Heart left ventricle (tissue), 16 donors: ENCODE results near the gene PTPRE. TPM values are rescaled to one million over a fixed set of nuclear protein-coding genes. Genes with fewer than 3 reads are reported as not detected.

Source experiments
- ATAC-seq, 4 donors: fragments of 200-7000 bp; cut with Tn5 transposase; one replicate each; pipeline ENCODE4 v1.9.1; 2020 to 2022; ENCODE audit warnings: moderate library complexity in 4 of 4, mild to moderate bottlenecking in 3 of 4, moderate number of reproducible peaks in 1 of 4
- DNase-seq, 5 donors: peaks; one replicate each; pipeline ENCODE4 v3.0.0-alpha.2; 2020
- H3K27ac ChIP-seq, 12 donors: fragments of 200-600 bp; sonication (generic) in 4 of 12; one replicate each; pipeline versions ENCODE4 v1.5.0 to v1.8.0; 2016 to 2022; ENCODE audit warnings: mild to moderate bottlenecking in 2 of 12
- H3K27me3 ChIP-seq, 9 donors: fragments of 200-600 bp; sonication (generic) in 2 of 9; one replicate each; pipeline versions ENCODE4 v1.5.1 to v1.8.0; 2016 to 2022; ENCODE audit warnings: mild to moderate bottlenecking in 3 of 9
- H3K36me3 ChIP-seq, 9 donors: fragments of 200-600 bp; sonication (generic) in 2 of 9; one replicate each; pipeline versions ENCODE4 v1.5.0 to v1.8.0; 2018 to 2022; ENCODE audit warnings: mild to moderate bottlenecking in 2 of 9
- H3K4me1 ChIP-seq, 12 donors: fragments of 200-600 bp; sonication (generic) in 4 of 12; one replicate each; pipeline versions ENCODE4 v1.5.0 to v1.8.0; 2016 to 2022; ENCODE audit warnings: mild to moderate bottlenecking in 3 of 12
- H3K4me3 ChIP-seq, 12 donors: fragments of 200-600 bp; sonication (generic) in 4 of 12; one replicate each; pipeline versions ENCODE4 v1.5.0 to v1.8.0; 2017 to 2022; ENCODE audit warnings: mild to moderate bottlenecking in 9 of 12, moderate library complexity in 4 of 12
- H3K9me3 ChIP-seq, 12 donors: fragments of 200-600 bp; sonication (generic) in 4 of 12; one replicate each; pipeline versions ENCODE4 v1.5.0 to v1.8.0; 2016 to 2022; ENCODE audit warnings: mild to moderate bottlenecking in 1 of 12
- POLR2A ChIP-seq, 2 donors: fragments of 450-650 bp; IDR thresholded peaks; one replicate each; pipeline ENCODE4 v1.6.1; 2017; ENCODE audit warnings: antibody characterized with exemption in 2 of 2, mild to moderate bottlenecking in 2 of 2, moderate library complexity in 2 of 2
- WGBS, 4 donors: extraction: QIAGEN DNeasy Blood & Tissue Kit in 2 of 4; methylation state at CpG; one replicate each; pipeline versions ENCODE4 v1.1.5 to v1.1.7; 2013 to 2018; 5-methylcytosine and 5-hydroxymethylcytosine counted together
- intact Hi-C, 10 donors: fragments of 100-400 bp; cut with DNase I; formaldehyde crosslinking; loops; one replicate each; pipeline versions ENCODE4 v1.11.1 to v1.14.2; 2022
- polyA plus RNA-seq, 2 donors: library from polyadenylated mRNA; stranded (reverse); fragments of 200-250 nt; gene quantifications; one replicate each; pipeline ENCODE4 v1.2.3, GENCODE V29; 2013
- total RNA-seq, 9 donors: library from RNA; depleted of rRNA in 2 of 9; stranded (reverse); fragments of >200 nt in 2 of 9; fragmentation: NEBNext Ultra II Directional in 3 of 9; extraction: Animal tissue kit (Norgen Biotek cat#: 25700) in 3 of 9; gene quantifications; one replicate each; pipeline versions ENCODE4 v1.1.0 to v1.2.4, GENCODE V29; 2016 to 2023
- TF ChIP-seq, protein P1 (sequence below), 12 donors: fragments of 200-600 bp; sonication (generic) in 4 of 12; IDR thresholded peaks; one replicate each; pipeline versions ENCODE4 v1.5.0 to v1.8.0; 2018 to 2022; ENCODE audit warnings: antibody characterized with exemption in 12 of 12, mild to moderate bottlenecking in 5 of 12
- donor health status: ischemic (EF 13 %, LVEDD 7.1; RV severe dilation, severe dysfunction).
- donor health status: healthy with polysubstance abuse.
- donor health status: DM: no; HTN: yes; CAD: no.
- donor health status: DM: no; HTN: no; CAD: no.
- donor health status: ischemic (EF 25% LVEDD 6.9; RV normal size, moderate dysfunction).
- donor health status: ischemic (EF 25% LVEDD 5.7; RV mildly dilated, moderate dysfunction).
- donor health status: healthy.
- donor health status: DM: yes; HTN: yes; CAD: no.
- donor health status: ischemic (EF 35%, LVEDD 5.7; RV mildly dilated, moderate dysfunction).
- donor health status: nonischemic (EF 11% LVEDD 7.7; RV severe dilation, severe dysfunction).
- donor health status: DM: yes; HTN: yes; CAD: no.
- donor health status: PGD.
- donor health status: ischemic (EF 29% LVEDD 5.4; RV normal size, mild dysfunction).
- donor health status: nonischemic (EF 23%, LVEDD 6.1; RV moderate dilation, normal function).

PTPRE gene
- total and polyA plus RNA-seq, 11 donors = 6.9 to 55.0 (median 24.1) TPM

DNA sequence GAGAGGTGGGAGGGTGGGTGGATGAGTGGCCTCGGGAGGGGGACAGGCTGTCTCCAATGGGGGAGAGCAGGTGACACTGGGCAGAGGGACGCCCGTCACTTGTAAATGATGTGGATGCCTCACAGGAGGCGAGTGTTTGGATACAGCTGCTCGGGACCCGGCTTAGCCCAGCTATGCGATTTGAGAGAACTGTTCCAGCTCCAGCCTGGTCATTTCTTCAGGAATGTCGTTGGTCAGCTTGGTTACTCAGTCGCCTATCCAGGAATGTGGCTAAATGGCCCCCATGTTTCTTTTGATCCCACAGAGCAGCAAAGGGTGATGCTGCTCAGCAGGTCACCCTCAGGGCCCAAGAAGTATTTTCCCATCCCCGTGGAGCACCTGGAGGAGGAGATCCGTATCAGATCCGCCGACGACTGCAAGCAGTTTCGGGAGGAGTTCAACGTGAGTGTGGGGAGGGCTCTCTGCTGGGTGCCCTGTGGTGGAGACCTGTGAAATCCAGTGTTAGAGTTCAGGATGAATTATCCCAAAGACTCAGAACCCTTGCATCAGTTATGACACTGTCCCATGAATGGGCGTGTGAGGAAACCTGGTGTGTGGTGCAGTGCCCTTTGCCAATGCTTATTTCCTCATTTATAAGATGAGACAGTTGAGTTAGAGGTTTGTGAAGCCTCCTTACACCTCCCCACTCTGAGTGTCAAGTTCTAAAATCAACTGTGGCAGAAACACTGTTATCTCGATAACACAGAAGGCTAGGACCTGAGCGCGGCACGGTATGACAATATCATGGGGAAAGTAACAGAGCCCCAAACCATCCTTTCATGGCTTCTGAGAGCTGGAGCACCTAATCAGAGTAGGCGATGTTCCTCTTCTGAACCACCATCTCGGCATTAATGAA is 142.6 kb downstream of the PTPRE start:
- 89 to 90% (median 90%) methylated on average over 21 to 23 of the region's 23 CpGs for WGBS, 4 donors
- H3K27ac ChIP-seq = peak overlapping the region in 9 of 12 donors; percentile 49 to 96 (median 75)
- peaks cover 0 to 86% (median 24%) of the 10 kb centered on the region in 12 donors for H3K4me1 ChIP-seq
- peaks cover 0 to 38% (median 14%) of the 10 kb centered on the region in 9 donors for H3K36me3 ChIP-seq
- intact Hi-C loops = no loop called here
- no peaks in the 10 kb centered on the region for H3K9me3 ChIP-seq
- DNase-seq (peak in 2 of 5 donors; percentile 21 to 26), ATAC-seq (no peak)
- no peaks in the 10 kb centered on the region for H3K27me3 ChIP-seq
- TF ChIP-seq, protein P1, sequence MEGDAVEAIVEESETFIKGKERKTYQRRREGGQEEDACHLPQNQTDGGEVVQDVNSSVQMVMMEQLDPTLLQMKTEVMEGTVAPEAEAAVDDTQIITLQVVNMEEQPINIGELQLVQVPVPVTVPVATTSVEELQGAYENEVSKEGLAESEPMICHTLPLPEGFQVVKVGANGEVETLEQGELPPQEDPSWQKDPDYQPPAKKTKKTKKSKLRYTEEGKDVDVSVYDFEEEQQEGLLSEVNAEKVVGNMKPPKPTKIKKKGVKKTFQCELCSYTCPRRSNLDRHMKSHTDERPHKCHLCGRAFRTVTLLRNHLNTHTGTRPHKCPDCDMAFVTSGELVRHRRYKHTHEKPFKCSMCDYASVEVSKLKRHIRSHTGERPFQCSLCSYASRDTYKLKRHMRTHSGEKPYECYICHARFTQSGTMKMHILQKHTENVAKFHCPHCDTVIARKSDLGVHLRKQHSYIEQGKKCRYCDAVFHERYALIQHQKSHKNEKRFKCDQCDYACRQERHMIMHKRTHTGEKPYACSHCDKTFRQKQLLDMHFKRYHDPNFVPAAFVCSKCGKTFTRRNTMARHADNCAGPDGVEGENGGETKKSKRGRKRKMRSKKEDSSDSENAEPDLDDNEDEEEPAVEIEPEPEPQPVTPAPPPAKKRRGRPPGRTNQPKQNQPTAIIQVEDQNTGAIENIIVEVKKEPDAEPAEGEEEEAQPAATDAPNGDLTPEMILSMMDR (IDR thresholded peaks at IDR 0.05) = no peak
- TF ChIP-seq POLR2A (IDR thresholded peaks at IDR 0.05) = no peak
- H3K4me3 ChIP-seq = peak overlapping the region in 8 of 12 donors; percentile 18 to 70 (median 40)

DNA sequence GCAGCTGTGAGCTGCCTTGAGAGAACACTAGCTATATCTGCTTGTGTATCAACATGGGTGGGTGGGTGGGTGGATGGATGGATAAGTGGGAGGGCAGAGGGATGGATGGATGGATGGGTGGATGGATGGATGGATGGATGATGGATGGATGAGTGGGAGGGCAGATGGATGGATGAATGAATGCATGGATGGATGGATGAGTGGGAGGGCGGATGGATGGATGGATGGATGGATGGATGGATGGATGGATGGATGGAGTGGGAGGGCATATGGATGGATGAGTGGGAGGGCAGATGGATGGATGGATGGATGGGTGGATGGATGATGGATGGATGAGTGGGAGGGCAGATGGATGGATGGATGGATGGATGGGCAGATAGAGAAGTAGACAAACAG is 143.2 kb downstream of the PTPRE start:
- peaks cover 0 to 90% (median 24%) of the 10 kb centered on the region in 12 donors for H3K4me1 ChIP-seq
- peak overlapping the region in 2 of 12 donors; percentile 17 to 96 for H3K27ac ChIP-seq
- no peaks in the 10 kb centered on the region for H3K27me3 ChIP-seq
- WGBS, 4 donors = 62 to 95% (median 77%) methylated on average over 1 of the region's 1 CpG
- no peaks in the 10 kb centered on the region for H3K9me3 ChIP-seq
- peak overlapping the region in 3 of 12 donors; percentile 47 to 70 (median 51) for H3K4me3 ChIP-seq
- intact Hi-C loops = no loop called here
- TF ChIP-seq, protein P1 (IDR thresholded peaks at IDR 0.05) = no peak
- no peak for TF ChIP-seq POLR2A (IDR thresholded peaks at IDR 0.05)
- DNase-seq = peak in 1 of 5 donors; percentile 6
- peaks cover 0 to 45% (median 19%) of the 10 kb centered on the region in 9 donors for H3K36me3 ChIP-seq
- ATAC-seq = no peak

DNA sequence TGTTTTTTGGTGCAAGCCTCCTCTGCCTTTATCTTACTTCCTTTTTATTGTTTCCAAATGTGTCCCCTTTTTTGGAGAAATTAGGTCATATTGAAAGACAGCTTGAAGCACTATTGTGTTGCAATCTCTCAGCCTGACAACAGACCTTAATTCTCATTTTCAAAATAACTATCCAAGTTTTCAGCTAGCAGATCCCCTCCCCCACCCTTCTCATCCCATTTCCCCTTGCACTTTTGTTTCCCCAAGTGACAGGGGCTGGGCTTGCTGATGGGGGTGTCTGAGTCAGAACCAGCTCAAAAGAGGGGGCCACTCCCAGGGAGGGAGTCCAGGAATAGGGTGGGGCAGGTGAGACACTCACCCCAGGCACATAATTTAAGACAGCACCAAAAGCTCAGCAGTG is 144.0 kb downstream of the PTPRE start:
- H3K9me3 ChIP-seq = no peaks in the 10 kb centered on the region
- peak overlapping the region in 5 of 12 donors; percentile 8 to 83 (median 19) for H3K27ac ChIP-seq
- ATAC-seq (peak in 1 of 4 donors; percentile 17), DNase-seq (peak in 2 of 5 donors; percentile 46 to 50)
- intact Hi-C loops = no loop called here
- H3K36me3 ChIP-seq = peaks cover 0 to 53% (median 25%) of the 10 kb centered on the region in 9 donors
- H3K4me1 ChIP-seq = peaks cover 0 to 89% (median 24%) of the 10 kb centered on the region in 12 donors
- TF ChIP-seq POLR2A (IDR thresholded peaks at IDR 0.05) = no peak
- TF ChIP-seq, protein P1 (IDR thresholded peaks at IDR 0.05) = no peak
- peak overlapping the region in 1 of 12 donors; percentile 70 for H3K4me3 ChIP-seq
- H3K27me3 ChIP-seq = no peaks in the 10 kb centered on the region

DNA sequence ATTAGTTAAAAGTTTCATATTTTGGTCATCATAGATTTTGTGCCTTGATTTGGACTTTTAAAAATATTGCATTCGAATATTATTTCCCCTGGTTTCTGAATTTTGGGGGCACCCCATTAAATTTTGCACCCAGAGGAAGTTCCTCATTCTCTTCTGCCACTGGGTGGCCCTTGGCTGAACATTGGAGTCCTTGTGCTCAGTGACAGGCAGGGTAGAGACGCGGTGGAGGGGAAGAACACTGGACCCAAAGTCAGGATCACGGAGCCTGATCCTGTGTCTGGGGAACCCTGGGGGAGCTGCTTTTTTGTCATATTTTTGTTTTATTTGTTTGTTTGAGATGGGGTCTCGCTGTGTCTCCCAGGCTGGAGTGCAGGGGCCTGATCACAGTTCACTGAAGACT is 144.6 kb downstream of the PTPRE start:
- DNase-seq (peak in 1 of 5 donors; percentile 24), ATAC-seq (no peak)
- intact Hi-C loops = no loop called here
- TF ChIP-seq, protein P1 (IDR thresholded peaks at IDR 0.05) = no peak
- TF ChIP-seq POLR2A (IDR thresholded peaks at IDR 0.05) = no peak
- peak overlapping the region in 1 of 12 donors; percentile 40 for H3K4me3 ChIP-seq
- peaks cover 0 to 83% (median 26%) of the 10 kb centered on the region in 12 donors for H3K4me1 ChIP-seq
- H3K9me3 ChIP-seq = no peaks in the 10 kb centered on the region
- peaks cover 0 to 59% (median 29%) of the 10 kb centered on the region in 9 donors for H3K36me3 ChIP-seq
- H3K27ac ChIP-seq = peak overlapping the region in 4 of 12 donors; percentile 8 to 83 (median 16)
- 83 to 97% (median 93%) methylated on average over 5 of the region's 5 CpGs for WGBS, 4 donors
- no peaks in the 10 kb centered on the region for H3K27me3 ChIP-seq
